Testis (tissue), 2 donors: Measurements from ENCODE around the gene HPSE2.

Experiments
- CTCF ChIP-seq, 3 experiments: fragments of 450-650 bp in 2 of 3; fragments of 200-600 bp in 1 of 3; sonication (generic) in 1 of 3; IDR thresholded peaks; one replicate each; pipeline ENCODE4 v1.5.1; 2016 to 2019; ENCODE audit warnings: antibody characterized with exemption in 3 of 3, mild to moderate bottlenecking in 2 of 3, moderate library complexity in 1 of 3
- POLR2A ChIP-seq: fragments of 450-650 bp; IDR thresholded peaks from one replicate; pipeline ENCODE4 v1.6.1; 2017; ENCODE audit warnings: antibody characterized with exemption, mild to moderate bottlenecking, moderate library complexity

- no peak for TF ChIP-seq CTCF (IDR thresholded peaks at IDR 0.05)
- no peak for TF ChIP-seq POLR2A
These were observed 697.2 kb downstream of the HPSE2 start for GRCh38 chr10:98538472-98538871.
